HG02623 (cell line): ENCODE data around the gene ATF2.

ENCODE experiments used
- ATAC-seq: cut with Tn5 transposase; IDR thresholded peaks from one replicate; pipeline ENCODE4 v1.9.1; 2021; ENCODE audit warnings: moderate library complexity; ENCODE audit not compliant: unreplicated experiment

Gene ATF2, protein sequence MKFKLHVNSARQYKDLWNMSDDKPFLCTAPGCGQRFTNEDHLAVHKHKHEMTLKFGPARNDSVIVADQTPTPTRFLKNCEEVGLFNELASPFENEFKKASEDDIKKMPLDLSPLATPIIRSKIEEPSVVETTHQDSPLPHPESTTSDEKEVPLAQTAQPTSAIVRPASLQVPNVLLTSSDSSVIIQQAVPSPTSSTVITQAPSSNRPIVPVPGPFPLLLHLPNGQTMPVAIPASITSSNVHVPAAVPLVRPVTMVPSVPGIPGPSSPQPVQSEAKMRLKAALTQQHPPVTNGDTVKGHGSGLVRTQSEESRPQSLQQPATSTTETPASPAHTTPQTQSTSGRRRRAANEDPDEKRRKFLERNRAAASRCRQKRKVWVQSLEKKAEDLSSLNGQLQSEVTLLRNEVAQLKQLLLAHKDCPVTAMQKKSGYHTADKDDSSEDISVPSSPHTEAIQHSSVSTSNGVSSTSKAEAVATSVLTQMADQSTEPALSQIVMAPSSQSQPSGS

GRCh38 chr2:175167792-175168563 is at the start of gene ATF2:
Gene ATF2 (minus strand): TSS chr2:175168203. CDS start chr2:175136443, 31,760 bp downstream.
- peak; percentile 93 for ATAC-seq

GRCh38 chr2:175207741-175208438 is 39.9 kb upstream of the ATF2 start:
- ATAC-seq: no peak

- no peak for ATAC-seq
Observed at GRCh38 chr2:175206866-175207265, 38.9 kb upstream of the ATF2 start.

DNA sequence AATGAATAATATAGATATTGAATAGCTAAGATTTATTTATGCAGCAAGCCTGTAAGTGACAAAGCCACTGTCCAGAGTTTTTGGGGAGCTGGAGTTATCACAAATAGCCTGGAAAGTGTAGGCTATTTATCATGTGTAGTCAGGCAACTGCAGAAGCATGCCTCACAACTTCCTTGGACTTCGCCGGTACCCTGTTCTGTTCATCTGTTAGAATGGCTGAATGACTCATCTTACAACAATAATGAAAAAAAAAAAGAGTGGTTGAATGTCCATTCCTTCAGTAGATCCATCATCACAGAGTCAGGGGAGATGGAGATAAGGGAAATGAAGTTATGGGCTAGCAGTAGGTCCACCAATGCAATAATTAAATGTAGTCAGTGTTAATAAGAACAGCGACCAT is 37.5 kb upstream of the ATF2 start:
- ATAC-seq: no peak

DNA sequence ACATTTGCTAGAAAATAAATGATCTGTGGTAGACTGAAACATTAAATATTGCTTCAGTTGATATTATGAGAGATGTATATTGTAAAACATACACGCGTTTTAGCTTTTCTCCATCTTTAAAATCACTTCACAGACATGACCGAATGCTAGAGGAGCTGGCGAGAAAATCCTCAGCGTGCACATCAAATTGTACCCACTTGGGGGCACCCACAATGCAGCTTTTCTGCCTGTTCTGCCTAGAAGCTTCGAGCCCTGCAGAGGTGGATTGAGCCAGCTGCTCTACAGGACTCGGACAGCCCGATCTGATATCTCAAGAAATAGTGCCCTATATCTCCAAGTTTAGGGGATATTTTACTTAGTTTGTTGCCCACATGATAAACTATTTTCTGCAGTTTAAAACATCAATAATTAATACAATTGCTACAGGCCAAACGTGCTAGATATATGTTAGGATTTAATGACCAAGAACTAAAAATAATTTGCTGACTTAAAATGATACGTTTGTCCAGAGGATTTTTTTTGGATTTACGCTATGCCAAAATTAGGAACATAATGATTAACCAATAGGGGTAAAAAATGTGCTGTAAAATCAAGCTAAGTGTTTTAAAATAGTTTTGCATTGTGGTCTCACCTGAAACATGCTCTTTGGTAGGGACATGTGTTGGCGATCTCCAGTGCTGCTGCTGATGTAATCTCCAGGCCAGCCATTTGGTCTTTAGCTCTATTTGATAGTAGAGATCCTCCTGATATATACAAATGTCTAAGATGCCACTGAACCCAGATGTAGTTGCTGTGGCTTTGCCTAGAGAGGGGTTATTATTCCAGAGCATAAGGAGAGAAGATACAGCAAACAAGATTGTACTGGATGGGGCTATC is 35.9 kb upstream of the ATF2 start:
- ATAC-seq: no peak

GRCh38 chr2:175195012-175195411 is 27.0 kb upstream of the ATF2 start:
- no peak for ATAC-seq

- ATAC-seq: no peak
Observed at GRCh38 chr2:175188761-175189160, 20.8 kb upstream of the ATF2 start.

- no peak for ATAC-seq
Observed at GRCh38 chr2:175187378-175187777, 19.4 kb upstream of the ATF2 start.

DNA sequence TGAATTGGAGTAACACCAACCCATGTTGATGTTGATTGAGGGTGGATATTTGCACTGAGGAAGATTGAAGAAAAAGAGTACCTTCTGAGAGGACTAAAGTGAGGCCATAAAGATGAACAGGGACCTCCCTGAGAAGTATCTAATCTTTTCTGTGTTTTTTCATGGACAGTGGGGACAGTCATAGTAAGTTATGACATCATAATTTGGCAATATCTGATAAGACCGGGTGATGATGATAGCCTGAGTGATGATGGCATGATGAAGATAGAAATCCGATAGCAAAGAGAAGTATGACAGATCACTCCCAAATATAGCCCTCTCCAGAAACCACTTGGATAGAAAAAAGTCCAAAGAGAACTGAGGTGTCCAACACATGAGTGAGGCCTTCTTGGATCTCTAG is 15.7 kb upstream of the ATF2 start:
- no peak for ATAC-seq

- ATAC-seq: no peak
Observed at GRCh38 chr2:175181877-175182308, 13.9 kb upstream of the ATF2 start.

- ATAC-seq: peak; percentile 91
Observed at GRCh38 chr2:175181104-175181876, 13.3 kb upstream of the ATF2 start, which contains the start of gene ATP5MC3. Gene ATP5MC3 (minus strand): TSS chr2:175181710. CDS start chr2:175181393, 317 bp downstream.

DNA sequence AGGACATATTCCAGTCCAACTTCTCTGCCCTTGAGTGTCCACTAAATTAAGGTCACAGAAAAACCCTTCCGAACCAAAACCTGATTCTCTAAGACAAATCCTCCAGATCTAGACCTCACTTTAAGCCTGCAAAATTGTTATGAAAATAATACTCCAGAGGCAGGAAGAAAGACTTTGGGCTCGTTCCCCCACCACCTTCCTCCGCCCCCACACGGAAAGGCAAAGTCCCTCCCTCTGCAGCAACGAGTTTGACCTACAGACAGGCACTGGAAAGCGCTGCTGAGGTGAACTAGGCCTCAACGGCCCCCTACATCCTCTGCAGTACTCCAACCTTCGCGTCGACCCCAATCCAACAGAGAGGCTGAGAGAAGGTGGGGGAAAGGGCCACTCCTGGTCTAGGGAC is 12.7 kb upstream of the ATF2 start:
- peak; percentile 54 for ATAC-seq

DNA sequence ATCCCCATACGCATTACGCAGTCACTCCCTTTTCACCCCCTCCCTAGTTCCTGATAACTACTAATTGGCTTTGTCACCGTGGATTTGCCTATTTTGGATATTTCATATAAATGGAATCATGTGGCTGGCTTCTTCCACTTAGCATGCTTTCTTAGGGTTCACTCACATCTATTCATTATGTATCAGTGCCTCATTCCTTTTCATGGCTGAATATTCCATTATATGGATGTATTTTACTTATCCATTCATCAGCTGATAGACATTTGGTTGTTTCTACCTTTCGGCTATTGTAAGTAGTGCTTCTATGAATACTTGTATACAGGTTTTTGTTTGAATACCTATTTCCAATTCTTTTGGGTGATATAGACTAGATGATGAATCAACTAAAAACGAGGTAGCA is 8.6 kb upstream of the ATF2 start:
- ATAC-seq: no peak

DNA sequence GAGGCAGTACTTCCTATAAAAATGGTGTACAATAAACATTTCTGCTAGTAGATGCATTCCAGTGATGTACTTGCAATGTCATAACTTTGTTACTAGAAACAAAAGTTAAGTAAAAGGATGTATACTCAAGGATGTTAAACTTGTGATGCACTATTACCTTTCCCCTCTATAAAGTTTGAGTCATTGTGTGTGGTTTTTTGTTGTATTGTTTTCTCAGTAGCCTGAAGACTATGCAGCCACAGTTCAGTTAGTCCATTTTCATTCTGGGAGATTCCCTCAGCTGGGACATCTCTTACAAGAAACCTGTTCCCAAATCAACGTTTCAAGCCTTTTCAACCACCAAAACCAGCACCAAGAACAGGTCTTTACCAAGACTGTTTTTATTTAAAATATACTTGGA is 7.9 kb upstream of the ATF2 start:
- no peak for ATAC-seq

DNA sequence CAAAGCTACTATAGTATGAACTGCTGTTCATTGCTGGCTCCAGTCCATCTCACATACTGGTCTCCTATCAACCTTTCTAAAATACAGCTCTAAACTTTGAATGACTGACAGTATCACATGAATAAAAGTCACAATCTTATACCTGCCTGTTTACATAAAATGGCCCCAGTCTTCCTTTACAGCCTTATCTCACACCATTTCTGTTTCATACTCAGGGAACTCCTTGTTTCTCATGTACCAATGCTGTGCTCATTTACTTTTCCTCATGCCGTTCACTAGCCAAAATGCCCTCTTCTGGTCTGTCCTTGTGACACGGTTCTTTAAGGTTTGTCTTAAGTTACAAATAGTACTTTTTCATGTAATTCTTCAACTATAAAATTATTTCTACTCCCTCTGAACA is 7.3 kb upstream of the ATF2 start:
- ATAC-seq: no peak

DNA sequence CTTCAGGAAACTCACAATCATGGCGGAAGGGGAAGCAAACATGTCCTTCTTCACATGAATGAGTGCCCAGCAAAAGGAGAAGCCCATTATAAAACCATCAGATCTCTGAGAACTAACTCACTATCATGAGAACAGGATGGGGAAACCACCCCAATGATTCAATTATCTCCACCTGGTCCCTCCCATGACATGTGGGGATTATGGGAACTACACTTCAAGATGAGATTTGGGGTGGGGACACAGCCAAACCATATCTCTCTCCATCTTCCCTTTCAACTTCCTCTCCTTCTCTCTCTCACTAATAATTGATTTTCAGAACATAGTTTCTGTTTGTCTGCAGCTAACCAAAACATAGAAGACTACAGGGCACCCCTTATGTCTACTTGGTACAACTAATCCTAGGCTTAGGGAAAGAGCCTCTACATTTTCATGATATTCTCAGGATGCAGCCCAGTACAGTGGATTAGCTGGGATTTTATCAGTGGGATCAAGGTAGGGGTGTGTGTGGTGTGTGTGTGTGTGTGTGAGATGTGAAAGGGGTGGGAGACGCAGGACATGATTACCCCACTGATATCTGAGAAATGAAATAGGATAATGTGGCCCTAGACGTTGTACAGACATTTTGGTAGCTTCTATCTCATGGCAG is 2.8 kb upstream of the ATF2 start:
- no peak for ATAC-seq

DNA sequence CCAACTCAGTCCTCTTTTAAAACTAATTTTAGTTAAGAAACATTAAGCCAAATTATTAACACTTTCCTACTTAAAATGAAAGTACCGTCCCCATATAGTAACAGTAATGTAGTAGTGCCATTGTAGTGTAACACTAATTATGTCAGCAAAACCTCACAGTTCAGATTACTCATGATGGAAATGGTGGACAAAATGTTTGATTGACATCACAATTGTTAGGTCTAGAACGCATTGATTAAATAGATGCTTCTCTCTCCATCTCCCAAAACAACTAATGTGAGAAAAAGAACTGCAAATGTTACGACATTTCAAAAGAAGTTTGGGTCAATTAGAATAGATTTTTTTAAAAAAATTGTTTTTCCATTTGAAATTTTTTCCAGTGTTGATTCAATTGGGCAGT is 1.2 kb upstream of the ATF2 start:
- ATAC-seq: no peak

DNA sequence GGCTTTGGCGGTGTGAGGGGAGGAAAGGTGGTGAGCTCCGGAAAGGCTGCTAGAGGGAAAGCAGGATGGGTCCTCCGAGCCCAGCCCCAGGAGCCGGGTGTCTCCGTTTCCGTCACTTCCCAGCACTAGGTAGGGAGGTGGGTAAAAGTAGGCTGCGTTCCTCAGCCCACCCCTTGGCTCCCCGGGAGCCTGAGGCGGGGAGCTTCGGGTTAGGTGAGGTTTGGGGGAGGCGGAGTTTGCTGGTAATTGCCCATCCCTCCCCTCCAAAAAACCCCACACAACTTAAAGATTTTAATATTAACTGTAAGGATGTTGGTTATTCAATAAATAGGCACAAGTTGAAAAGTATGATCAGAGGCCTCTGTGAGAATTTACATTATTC is 552 bp upstream of the ATF2 start:
- ATAC-seq: peak; percentile 12
